Fibroblast of mammary gland (primary cell): ENCODE data around the gene SCGB1A1.

ENCODE experiments used
- DNase-seq: peaks from one replicate; pipeline ENCODE4 v3.0.0-alpha.2; 2010; ENCODE audit warnings: low read depth
- H3K4me3 ChIP-seq: 2 replicates; pipeline ENCODE4 v1.5.1; 2011; ENCODE audit warnings: low read depth, mild to moderate bottlenecking, low read length, moderate library complexity; ENCODE audit not compliant: control insufficient read depth
- CTCF ChIP-seq: conservative IDR thresholded peaks from 2 replicates; pipeline ENCODE4 v1.5.1; 2011; ENCODE audit warnings: low read depth, low read length, inconsistent platforms; ENCODE audit not compliant: control insufficient read depth, insufficient read depth

Gene SCGB1A1

DNA sequence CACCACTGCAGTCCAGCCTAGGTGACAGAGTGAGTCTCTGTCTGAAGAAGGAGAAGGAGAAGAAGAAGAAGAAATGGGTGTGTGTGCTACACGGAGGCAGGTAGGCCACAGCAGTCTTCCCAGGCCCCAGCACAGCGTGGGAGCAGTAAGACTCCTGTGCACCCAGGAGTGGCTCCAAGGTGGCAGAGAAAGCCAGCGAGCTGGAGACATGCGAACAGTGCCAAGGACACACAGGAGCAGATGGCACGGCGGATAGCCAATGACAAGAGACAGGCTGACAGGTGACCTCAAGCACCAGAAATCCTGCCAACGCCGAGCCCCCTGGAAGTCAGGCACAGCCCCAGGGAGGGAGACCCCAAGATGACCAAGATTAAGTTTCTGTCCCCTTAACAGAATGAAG, 9.0 kb upstream of the SCGB1A1 start:
- TF ChIP-seq CTCF = no peak
- no peak overlapping the region for H3K4me3 ChIP-seq

GRCh38 chr11:62410972-62411371, 7.9 kb upstream of the SCGB1A1 start:
- no peak for TF ChIP-seq CTCF
- H3K4me3 ChIP-seq = no peak overlapping the region
- DNase-seq = no peak

More for the DNA sequence above, 9.0 kb upstream of the SCGB1A1 start:
- DNase-seq = no peak

- no peak for DNase-seq
- H3K4me3 ChIP-seq = no peak overlapping the region
- no peak for TF ChIP-seq CTCF
Measured at GRCh38 chr11:62411524-62411923, 7.3 kb upstream of the SCGB1A1 start.

DNA sequence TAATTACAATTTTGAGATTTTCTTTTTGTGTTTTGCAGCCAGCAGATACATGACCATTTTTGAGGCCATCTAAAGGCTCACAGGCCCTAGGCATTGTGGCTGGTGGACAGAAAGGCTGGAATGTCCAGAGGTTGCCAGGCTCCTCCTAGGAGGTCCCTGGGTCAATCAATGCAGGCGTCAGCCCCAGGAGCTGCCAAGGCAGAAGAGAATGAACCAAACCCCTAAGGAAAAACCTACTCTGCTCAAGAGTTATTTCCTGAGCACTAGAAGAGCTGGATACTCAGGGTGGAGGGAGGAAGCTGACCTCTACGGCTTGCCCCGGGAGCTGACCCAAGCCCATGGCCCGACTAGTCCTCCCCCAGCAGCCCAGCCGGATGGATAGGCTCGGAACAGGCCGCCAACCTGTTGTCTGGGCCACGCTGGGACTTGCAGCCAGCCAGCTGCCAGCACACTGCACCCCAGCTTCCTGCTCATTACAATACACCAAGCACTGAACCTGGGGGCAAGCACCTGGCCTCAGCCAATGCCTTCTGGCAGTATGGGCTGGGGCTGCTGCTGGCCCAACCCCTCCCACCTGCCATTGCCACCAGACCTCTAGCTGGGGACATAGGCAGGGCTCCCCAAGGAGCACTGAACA, 5.7 kb upstream of the SCGB1A1 start:
- DNase-seq = no peak

GRCh38 chr11:62416596-62416995, 2.2 kb upstream of the SCGB1A1 start:
- no peak overlapping the region for H3K4me3 ChIP-seq
- TF ChIP-seq CTCF = no peak
- DNase-seq = no peak

More for the DNA sequence above, 5.7 kb upstream of the SCGB1A1 start:
- H3K4me3 ChIP-seq = no peak overlapping the region
- TF ChIP-seq CTCF = no peak

DNA sequence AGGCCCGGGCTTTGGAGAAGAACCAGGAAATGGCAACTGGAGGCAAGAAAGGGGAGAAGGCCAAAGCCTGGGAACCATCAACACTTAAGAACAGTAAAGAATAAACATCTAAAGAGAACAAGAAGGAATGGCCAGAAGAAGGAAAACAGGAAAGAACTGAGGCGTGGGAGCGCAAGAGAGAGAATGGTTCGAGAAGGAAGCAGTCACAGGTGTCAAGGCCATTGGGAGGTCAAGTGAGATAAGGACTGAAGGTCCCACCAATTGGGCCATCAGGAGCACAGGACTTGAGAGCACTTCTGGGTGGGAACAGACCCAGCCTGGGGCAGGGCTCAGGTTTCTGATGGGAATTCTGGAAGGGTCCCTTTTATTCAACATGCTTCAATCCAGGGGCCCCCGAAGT, 697 bp upstream of the SCGB1A1 start:
- H3K4me3 ChIP-seq = no peak overlapping the region
- no peak for TF ChIP-seq CTCF
- DNase-seq = no peak

DNA sequence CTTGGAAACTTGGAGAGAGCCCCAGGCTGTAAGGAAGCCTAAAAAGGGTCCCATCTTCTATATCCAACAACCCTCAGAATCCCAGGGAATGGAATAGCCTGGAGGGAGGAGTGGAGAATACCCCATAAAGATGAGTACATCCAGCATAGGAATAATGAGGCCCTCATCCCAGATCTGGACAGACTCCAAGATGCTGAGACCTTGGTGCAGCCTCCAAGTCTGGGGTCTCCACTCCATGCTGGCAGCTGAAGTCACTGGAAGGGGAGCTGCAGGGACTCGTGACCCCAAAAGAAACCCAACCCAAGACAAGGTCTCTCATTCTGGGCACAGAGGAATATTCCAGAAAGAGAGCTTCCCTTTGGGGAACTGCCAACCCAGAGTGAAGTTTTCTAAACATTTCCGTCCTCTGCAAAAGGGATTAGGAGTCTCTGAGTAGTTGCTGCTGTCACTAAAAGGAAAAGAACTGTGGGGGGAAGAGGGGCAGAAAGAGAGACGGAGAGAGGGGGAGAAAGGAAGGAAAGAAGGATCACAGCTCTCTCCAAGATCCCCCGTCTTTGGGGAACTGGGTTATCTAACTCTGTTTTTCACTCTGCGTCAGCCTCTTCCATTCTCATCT, 589 bp downstream of the SCGB1A1 start:
- no peak overlapping the region for H3K4me3 ChIP-seq
- no peak for TF ChIP-seq CTCF
- no peak for DNase-seq
